NCI-H128 (cell line): ENCODE measurements around the gene MCF2L2.
"Not testable (repeated sequence)": the region's sequence is repeated elsewhere in the genome, so short reads cannot be mapped to it uniquely, and the experiment has no call there.

Experiments used
- DNase-seq: peaks from one replicate; lab custom pipeline; 2025; ENCODE audit not compliant: unreplicated experiment; lab: John Stamatoyannopoulos, UW

MCF2L2 gene

GRCh38 chr3:183372911-183373310 is 55.5 kb downstream of the MCF2L2 start:
- DNase-seq = no peak

GRCh38 chr3:183371600-183371968 is 56.8 kb downstream of the MCF2L2 start:
- not testable (repeated sequence) for DNase-seq

DNA sequence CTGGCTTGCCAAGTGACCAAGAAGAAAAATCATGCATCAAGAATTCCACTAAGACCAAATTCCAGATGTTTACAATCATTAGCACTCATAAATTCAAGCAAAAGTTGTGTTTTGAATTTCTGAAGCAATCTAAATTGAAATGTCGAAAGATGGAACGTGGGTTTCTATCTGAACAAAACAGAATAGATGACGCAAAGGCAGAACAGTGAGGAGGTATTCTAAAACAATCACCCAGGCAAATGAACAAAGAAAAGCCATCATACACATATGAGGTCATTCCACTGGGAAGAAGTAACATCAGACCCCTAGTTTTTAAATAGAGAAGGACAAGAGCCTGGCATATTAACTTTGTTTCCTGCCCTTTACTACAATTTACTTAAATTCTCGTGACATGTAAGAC is 58.0 kb downstream of the MCF2L2 start:
- DNase-seq = no peak

- no peak for DNase-seq
Observed at GRCh38 chr3:183369627-183370026, 58.8 kb downstream of the MCF2L2 start.

- DNase-seq = no peak
Observed at GRCh38 chr3:183369117-183369516, 59.3 kb downstream of the MCF2L2 start.

- DNase-seq = no peak
Observed at GRCh38 chr3:183360971-183361624, 67.3 kb downstream of the MCF2L2 start.

GRCh38 chr3:183359036-183359435 is 69.4 kb downstream of the MCF2L2 start:
- DNase-seq = no peak

DNA sequence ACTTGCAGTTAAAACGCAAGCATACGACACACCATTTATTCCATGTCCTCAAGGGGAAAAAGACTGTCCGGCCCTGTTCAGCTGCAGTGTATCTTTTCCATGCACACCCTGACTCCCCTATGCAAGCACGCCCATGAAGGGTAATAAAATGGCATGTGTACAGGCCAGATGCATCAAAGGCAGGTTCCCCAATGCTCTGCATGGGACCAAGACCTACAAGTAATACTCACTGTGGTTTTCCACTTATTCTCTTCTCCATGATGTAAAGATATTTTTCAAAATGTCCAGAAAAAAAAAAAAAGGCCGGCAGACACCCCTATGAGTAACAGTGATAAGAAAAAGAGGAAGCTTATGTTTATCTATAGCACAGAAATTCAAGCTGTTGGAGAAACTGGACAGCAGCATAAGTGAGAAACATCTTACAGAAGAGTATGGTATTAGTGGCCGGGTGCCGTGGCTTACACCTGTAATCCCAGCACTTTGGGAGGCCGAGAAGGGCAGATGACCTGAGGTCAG is 70.8 kb downstream of the MCF2L2 start:
- no peak for DNase-seq

DNA sequence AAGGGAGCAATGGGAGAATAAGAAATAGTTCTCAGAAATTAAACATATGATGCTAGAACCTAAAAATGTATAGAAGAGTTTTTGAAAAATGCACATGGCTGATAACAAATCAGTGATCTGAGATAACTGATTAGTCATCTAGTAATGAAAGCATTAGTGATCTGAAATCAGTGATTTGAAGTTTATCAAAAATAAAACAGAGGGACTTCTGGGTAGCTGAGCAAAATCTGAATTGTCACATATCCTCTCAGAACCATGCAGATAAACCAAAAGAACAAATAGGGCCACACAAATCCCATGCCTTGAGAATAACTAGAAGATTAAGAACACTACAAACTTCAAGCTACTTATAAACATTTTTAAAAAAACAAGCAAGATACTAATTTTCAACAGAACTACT is 71.5 kb downstream of the MCF2L2 start:
- no peak for DNase-seq

DNA sequence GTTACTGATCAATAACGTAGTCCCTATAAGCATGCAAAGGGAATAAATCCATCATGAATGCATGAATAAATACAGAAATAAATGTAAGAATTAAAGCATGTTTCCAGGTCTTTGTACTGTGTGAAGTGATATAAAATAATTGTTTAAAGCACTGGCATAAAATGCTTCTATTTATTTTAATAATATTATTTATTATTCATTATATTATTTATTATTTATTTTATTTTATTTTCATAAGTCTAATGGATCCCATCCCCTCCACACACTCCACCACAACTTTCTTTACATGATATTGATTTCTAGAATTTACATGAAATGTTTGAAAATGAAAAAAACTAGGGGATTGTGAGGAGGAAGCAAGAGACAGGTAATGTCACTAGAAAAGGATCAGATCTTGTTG is 73.5 kb downstream of the MCF2L2 start:
- DNase-seq = no peak

DNA sequence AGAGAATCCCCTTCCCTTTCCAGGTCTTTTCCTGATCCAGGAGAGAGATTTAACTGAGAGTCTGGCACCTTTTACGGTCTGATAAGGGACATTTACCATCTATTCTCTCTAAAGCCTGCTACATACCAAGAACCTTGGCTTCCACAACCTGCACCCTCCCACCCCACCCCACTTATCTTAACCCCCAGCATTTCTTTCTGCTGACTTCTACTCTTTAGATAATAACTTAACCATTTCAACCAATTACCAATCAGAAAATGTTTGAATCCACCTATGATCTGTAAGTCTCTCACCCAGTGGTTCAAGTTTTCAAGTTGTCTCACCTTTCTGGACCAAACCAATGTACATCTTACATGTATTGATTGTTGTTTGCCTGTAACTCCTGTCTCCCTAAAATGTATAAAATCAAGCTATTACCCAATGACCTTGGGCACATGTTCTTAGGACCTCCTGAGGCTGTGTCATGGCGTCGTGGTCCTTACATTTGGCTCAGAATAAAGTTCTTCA is 74.0 kb downstream of the MCF2L2 start:
- no peak for DNase-seq

- no peak for DNase-seq
Observed at GRCh38 chr3:183353421-183353820, 75.0 kb downstream of the MCF2L2 start.

DNA sequence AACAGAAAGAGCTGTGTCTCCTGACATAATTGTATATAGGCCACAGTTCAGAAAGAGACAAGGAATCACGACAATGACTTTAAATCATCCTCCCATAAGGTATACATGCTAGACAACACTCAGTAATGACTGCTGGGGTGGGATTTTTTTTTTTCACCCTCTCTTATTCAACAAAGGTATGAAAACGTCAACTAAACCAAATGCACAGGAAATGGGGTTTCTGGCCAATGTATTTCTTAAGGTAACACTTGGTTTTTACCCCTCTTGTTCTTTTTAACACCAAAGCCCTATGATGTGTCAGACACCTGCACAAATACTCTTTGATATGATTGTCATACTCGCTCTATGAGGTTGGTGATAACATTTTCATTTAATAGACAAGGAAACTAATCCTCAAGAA is 78.3 kb downstream of the MCF2L2 start:
- no peak for DNase-seq

- no peak for DNase-seq
Observed at GRCh38 chr3:183349421-183350157, 78.8 kb downstream of the MCF2L2 start.

DNA sequence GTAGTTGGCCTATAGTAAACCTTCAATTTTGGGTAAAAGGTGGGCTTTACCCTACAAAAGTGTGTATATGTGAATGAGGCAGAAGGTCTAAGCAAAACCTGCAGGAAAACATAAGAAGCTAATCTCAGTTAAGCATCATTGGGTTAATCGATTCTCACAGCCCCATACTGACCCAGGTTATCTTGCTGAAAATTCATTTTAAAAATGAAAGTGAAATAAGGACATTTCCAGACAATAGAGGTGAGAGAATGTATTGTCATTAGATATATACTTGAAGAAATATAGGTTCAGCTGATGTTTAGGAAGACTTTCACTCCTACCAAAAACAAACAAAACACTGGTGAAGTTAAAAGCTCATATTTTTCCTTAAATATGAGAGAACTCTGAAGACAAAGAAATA is 85.6 kb downstream of the MCF2L2 start:
- DNase-seq = no peak

DNA sequence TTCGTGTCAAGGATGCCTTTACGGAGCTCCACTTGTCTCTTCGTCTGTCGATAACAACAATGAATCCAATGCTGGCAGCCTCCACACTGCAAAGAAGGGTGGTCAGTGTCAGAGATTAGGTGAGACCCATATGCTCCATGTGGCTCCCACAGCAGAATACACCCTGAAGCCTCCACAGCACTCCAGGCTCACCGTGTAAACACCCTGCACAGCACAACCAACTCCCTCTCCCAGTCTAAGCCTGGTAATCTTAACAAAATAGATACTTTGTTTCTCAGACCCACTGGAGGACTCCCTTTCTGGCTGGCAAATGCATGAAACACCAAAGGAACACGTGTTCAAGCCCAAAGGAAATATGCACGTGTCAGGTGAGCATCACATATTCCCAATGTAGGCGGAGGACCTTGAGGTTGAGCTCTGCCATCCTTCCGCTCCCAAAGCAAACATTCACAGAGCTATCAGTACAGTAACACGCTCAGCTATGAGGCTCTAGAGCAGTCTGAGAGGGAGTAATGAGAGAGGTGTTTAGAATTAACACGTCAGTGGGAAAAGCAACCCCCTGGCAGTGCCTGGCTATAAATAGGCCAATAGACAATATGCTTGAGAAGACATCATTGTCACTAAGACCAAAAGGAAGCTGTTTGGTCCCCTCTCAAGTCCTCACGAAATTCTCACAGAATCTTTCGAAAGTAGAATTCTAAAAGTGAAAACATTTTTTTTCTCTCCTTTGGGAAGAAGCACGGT is 86.7 kb downstream of the MCF2L2 start:
- DNase-seq = no peak

GRCh38 chr3:183340222-183340621 is 88.2 kb downstream of the MCF2L2 start:
- DNase-seq = no peak

DNA sequence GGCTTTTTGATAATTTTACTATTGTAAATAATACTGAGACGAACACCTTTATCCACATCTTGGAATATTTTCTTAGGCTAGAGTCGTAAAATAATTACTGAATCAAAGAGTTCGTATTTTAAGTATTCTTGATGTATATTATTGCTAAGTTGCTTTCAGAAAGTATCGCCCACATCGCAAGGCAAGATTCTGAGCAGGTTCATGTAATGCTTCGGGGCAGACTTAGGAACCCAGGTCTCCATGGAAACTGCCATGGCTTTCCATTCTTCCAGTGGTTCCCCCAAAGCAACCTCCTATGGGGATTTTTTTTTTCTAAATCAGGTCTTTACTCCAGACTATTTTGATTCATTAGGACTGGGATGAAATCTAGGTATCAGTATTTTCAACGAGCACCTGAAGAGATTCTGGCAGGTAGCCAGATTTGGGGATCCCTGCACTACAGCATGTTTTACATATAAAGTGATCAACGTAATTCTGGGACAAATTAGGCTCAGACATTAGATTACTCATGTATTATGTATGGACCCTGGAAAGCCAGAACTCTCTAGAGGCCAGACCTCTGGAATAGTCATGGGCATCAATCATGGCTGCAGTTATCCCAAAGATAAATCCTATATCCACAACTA is 88.8 kb downstream of the MCF2L2 start:
- DNase-seq = no peak

DNA sequence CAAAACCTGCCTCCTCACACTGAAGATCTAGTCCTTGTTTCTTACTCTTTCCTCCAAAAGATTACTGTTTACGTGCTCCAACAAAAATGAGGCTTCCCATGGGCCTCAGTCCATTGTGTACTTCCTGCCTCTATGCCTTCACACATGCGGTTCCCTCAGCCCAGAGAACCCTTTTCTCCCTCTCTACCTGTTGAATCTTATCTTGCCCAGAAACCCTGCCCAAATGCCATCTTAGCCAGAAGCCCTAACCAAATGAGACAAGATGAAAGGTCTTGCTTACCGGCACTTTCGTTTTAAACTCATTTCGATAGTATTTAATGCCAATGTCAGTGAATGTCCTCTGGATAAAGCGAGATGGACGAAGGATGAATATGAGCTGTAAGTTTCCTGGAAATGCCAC is 89.9 kb downstream of the MCF2L2 start:
- no peak for DNase-seq

GRCh38 chr3:183332487-183332886 is 95.9 kb downstream of the MCF2L2 start:
- DNase-seq = no peak

DNA sequence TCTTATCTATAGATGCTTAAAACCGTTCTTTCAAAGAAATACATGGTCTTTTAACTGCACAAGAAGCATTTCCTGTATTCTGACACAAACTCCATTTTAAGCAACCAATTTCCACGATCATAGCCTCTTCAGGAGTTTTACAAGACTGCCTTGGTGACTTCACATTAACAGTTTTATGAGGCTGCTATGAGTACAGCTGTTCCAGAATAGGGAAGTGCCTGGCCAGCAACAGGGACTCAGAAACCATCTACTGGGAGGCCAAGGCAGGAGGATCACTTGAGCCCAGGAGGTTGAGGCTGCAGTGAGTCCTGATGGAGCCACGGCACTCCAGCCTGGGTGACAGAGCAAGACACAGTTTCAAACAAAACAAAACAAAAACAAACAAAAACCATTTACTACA is 96.9 kb downstream of the MCF2L2 start:
- DNase-seq = no peak
